ENCODE data around the gene TRAF3.

TRAF3 gene

GRCh38 chr14:102899516-102899900 is 122.3 kb downstream of the TRAF3 start (continued):
- TF ChIP-seq, protein P1, sequence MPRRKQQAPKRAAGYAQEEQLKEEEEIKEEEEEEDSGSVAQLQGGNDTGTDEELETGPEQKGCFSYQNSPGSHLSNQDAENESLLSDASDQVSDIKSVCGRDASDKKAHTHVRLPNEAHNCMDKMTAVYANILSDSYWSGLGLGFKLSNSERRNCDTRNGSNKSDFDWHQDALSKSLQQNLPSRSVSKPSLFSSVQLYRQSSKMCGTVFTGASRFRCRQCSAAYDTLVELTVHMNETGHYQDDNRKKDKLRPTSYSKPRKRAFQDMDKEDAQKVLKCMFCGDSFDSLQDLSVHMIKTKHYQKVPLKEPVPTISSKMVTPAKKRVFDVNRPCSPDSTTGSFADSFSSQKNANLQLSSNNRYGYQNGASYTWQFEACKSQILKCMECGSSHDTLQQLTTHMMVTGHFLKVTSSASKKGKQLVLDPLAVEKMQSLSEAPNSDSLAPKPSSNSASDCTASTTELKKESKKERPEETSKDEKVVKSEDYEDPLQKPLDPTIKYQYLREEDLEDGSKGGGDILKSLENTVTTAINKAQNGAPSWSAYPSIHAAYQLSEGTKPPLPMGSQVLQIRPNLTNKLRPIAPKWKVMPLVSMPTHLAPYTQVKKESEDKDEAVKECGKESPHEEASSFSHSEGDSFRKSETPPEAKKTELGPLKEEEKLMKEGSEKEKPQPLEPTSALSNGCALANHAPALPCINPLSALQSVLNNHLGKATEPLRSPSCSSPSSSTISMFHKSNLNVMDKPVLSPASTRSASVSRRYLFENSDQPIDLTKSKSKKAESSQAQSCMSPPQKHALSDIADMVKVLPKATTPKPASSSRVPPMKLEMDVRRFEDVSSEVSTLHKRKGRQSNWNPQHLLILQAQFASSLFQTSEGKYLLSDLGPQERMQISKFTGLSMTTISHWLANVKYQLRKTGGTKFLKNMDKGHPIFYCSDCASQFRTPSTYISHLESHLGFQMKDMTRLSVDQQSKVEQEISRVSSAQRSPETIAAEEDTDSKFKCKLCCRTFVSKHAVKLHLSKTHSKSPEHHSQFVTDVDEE (CRISPR knock-in tag; IDR thresholded peaks at IDR 0.05), result no peak
- TF ChIP-seq ZC3H10 (CRISPR knock-in tag; IDR thresholded peaks at IDR 0.05), result no peak
- no peak for TF ChIP-seq ZNF565 (CRISPR knock-in tag; conservative IDR thresholded peaks at IDR 0.05; ENCODE audit: low read depth)
- no peak for TF ChIP-seq CREB5 (CRISPR knock-in tag; IDR thresholded peaks at IDR 0.05; ENCODE audit: low read depth)
- TF ChIP-seq BACH2 (CRISPR knock-in tag; IDR thresholded peaks at IDR 0.05; ENCODE audit: borderline replicate concordance), result no peak
- no peak for TF ChIP-seq CSDC2 (CRISPR knock-in tag; IDR thresholded peaks at IDR 0.05)
- TF ChIP-seq ZNF8 (CRISPR knock-in tag; IDR thresholded peaks at IDR 0.05), result no peak
- no peak for TF ChIP-seq TOX (CRISPR knock-in tag; IDR thresholded peaks at IDR 0.05; ENCODE audit: borderline replicate concordance)
- TF ChIP-seq ARNTL (CRISPR knock-in tag; IDR thresholded peaks at IDR 0.05; ENCODE audit: borderline replicate concordance, low read depth), result no peak

DNA sequence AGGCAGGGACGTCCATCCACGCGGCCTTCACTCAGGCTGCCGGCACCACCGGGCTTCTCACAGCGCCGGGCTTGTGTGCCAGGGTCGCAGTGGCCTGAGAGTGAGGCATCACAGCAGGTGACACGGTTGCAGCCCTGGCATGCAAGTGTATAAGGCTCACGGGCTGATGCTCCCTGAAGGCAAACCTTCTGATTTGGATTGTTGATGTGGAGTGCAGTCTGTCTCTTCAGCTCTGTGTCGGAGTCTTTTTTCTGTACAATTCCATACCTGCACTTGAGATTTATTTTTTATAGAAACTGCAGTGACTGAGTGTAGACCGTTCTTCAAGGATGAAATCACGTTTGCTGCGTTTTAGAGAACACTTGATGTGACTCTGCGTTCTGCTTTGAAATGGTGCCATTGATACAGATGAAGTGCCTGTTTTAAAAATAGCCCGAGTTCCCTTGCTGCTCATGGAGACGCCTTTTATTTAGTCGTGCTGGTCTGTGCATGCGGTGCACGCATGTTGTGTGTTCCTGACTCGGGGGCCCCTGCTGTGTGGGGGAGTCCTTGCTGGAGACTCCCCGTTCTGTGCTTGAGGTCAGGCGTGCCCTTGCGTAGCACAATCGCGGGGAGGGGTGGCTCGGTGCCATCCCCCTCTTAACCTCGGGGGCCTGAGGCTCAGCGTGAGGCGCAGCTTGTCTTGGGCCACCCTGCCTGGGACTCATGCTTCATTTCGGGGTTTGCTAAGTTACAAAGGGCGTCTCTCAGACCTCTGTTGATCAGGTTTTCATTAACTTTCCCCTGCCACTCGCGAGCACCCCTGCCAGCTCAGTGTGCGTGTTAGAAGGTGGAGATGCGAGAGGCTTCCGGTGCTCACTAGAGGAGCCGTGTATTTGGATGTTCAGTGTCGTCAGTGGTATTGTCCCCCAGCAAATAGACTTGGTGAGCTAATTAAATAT is 123.7 kb downstream of the TRAF3 start:
- TF ChIP-seq SNAI2 (CRISPR knock-in tag; IDR thresholded peaks at IDR 0.05) (no peak), ZFP30 (CRISPR knock-in tag; IDR thresholded peaks at IDR 0.05) (no peak), TCF4 (CRISPR knock-in tag; IDR thresholded peaks at IDR 0.05; ENCODE audit: borderline replicate concordance) (no peak), POU6F1 (CRISPR knock-in tag; IDR thresholded peaks at IDR 0.05; ENCODE audit: borderline replicate concordance, low read depth) (no peak), ZNF70 (CRISPR knock-in tag; IDR thresholded peaks at IDR 0.05) (no peak), BACH2 (CRISPR knock-in tag; IDR thresholded peaks at IDR 0.05; ENCODE audit: borderline replicate concordance) (no peak), PPARA (CRISPR knock-in tag; IDR thresholded peaks at IDR 0.05; ENCODE audit: borderline replicate concordance) (no peak)
- no peak for ATAC-seq

DNA sequence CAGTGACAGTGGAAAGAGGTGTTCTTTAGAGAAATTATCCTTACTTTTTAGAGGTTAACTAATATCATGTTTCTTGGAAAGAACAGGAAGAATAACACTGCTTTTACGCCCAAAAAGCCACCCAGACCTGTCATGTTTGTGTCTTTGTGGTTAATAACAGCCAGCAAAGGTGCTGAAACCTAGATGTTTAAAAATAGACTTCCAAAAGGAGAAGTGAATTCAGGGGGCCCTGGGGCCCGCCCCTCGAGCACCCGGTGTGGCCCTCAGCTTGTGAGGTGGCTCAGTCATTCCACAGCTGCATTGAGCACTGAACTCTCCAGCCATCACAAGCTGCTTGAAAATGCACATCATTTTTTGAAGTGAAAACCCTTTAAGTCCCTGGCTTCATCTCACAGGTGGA is 124.4 kb downstream of the TRAF3 start:
- no peak for ATAC-seq
- TF ChIP-seq ZFP30 (CRISPR knock-in tag; IDR thresholded peaks at IDR 0.05) (no peak), TOX (CRISPR knock-in tag; IDR thresholded peaks at IDR 0.05; ENCODE audit: borderline replicate concordance) (no peak), PPARA (CRISPR knock-in tag; IDR thresholded peaks at IDR 0.05; ENCODE audit: borderline replicate concordance) (no peak), ZNF70 (CRISPR knock-in tag; IDR thresholded peaks at IDR 0.05) (no peak)

DNA sequence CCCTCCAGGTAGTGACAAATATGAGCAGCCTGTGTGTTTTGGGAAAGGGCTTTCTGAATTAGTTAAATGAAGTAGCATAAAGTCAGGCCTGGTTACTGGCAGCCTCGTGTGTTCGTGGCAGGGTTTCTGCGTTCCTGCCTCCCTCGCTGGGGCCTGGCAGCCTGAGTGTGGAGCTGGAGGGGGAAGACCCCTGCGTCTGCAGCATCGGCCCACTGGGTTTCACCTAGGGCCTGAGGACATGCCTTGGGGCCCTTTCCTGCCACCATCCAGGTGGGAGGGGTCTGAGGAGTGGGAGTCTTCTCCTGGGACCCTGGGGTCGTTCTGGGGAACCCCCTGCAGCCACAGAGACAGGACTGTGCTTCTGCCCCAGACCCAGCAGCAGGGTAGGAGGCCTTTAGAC is 124.8 kb downstream of the TRAF3 start:
- ATAC-seq, result no peak
- TF ChIP-seq RARB (CRISPR knock-in tag; IDR thresholded peaks at IDR 0.05), result no peak
- no peak for TF ChIP-seq ZC3H10 (CRISPR knock-in tag; IDR thresholded peaks at IDR 0.05)
- no peak for TF ChIP-seq POU6F1 (CRISPR knock-in tag; IDR thresholded peaks at IDR 0.05; ENCODE audit: borderline replicate concordance, low read depth)
- no peak for TF ChIP-seq ZNF565 (CRISPR knock-in tag; conservative IDR thresholded peaks at IDR 0.05; ENCODE audit: low read depth)
- no peak for TF ChIP-seq CREB5 (CRISPR knock-in tag; IDR thresholded peaks at IDR 0.05; ENCODE audit: low read depth)

All from SK-N-SH treated with all-trans-retinoic acid at 6 μM for 48 hours (cell line).